Brain pericyte (primary cell): ENCODE results near the gene S100A9.
"Not testable (repeated sequence)": the region's sequence is repeated elsewhere in the genome, so short reads cannot be mapped to it uniquely, and the experiment has no call there.

Source experiments
- DNase-seq: peaks from one replicate; pipeline ENCODE4 v3.0.0-alpha.2; 2012; ENCODE audit warnings: low read depth, low spot score

S100A9 gene

GRCh38 chr1:153357853-153358690, at the start of gene S100A9:
TSS of gene S100A9 (plus strand) at chr1:153357854. CDS start at chr1:153358284, 430 bp downstream.
- no peak for DNase-seq

DNA sequence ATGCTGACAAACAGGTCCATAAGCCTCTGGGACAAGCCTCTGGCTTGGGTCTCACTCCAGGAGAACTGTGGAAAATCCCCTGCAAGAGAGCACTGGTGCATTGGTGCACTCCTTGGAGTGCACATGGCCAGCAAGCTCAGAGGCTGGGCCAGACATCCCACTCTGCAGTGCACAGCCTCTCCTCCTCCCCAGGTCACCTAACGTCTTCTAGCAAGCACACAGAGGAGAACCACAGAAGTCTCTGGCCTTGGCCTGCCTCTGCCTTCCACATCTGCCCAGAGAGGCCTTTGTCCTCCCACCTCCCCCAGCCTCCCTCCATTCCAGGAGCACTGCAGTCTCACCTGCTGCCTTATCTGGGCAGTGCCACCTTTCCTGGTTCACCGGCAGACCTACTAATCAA, 49.1 kb upstream of the S100A9 start:
- DNase-seq = no peak

DNA sequence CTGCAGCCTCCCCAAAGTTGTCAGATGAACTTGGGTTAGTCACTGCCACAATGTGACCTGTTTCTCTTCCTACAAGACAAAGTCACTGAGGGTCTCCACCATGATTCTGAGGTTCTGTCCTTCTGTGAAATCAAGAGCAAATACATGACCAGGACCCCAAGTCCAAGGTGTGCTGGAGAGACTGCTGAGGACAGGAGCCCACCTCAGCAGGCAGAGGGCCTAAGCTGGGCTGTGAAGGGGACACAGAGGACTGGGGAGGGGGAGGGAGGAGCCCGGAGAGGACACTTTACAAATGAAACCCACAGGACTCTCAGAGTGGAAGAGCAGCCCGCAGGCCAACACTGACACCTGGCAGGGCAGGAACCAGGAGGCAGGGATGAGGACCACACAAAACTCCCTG, 48.2 kb upstream of the S100A9 start:
- DNase-seq = no peak

GRCh38 chr1:153310526-153310925, 47.1 kb upstream of the S100A9 start:
- no peak for DNase-seq

DNA sequence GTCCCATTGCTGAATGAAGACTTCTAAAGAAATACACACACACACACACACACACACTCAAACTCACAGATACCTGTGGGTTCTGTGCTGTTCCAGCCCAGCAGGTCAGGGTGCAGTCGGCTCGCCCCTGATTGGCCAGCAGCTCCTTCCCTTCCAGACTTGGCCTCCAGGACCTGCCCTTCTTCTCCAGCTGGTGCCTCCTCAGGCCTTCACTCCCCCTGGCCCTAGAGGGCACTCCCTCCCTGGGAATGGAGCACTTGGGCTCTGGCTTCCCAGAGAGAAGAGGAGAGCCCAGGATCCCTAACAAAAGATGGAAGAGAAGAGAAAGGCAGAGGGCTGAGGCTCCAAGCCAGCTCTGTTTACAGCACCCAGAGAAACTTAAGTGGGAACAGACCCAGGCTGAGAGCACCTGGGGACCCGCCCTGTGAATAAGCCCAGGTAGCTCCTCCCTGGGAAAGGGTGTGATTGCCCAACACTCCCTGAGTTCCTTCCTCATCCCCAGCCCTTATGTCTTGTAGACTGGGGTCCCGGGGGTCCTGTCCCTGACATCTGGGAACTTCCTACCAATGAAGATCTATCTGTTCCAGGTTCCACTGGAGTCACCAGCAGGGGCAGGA, 45.0 kb upstream of the S100A9 start, which contains the start of gene PGLYRP3:
PGLYRP3 (minus strand) TSS at position 383 of the 617 bp plus-strand sequence. CDS start 2,287 bp downstream, outside the sequence.
- no peak for DNase-seq

- DNase-seq = no peak
Measured at GRCh38 chr1:153313288-153313687, 44.4 kb upstream of the S100A9 start.

- not testable (repeated sequence) for DNase-seq
Measured at GRCh38 chr1:153314388-153314787, 43.3 kb upstream of the S100A9 start.

DNA sequence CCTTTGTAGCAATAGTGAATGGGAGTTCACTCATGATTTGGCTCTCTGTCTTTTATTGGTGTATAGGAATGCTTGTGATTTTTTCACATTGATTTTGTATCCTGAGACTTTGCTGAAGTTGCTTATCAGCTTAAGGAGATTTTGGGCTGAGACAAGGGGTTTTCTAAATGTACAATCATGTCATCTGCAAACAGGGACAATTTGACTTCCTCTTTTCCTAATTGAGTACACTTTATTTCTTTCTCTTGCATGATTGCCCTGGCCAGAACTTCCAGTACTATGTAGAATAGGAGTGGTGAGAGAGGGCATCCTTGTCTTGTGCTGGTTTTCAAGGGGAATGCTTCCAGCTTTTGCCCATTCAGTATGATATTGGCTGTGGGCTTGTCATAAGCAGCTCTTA, 41.6 kb upstream of the S100A9 start:
- DNase-seq = not testable (repeated sequence)

DNA sequence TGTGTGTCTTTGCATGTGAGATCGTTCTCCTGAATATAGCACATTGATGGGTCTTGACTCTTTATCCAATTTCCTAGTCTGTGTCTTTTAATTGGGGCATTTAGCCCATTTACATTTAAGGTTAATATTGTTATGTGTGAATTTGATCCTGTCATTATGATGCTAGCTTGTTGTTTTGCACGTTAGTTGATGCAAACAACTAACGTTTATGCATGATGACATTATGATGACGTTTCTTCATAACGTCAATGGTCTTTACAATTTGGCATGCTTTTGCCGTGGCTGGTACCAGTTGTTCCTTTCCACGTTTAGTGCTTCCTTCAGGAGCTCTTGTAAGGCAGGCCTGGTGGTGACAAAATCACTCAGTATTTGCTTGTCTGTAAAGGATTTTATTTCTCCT, 39.5 kb upstream of the S100A9 start:
- DNase-seq = not testable (repeated sequence)

DNA sequence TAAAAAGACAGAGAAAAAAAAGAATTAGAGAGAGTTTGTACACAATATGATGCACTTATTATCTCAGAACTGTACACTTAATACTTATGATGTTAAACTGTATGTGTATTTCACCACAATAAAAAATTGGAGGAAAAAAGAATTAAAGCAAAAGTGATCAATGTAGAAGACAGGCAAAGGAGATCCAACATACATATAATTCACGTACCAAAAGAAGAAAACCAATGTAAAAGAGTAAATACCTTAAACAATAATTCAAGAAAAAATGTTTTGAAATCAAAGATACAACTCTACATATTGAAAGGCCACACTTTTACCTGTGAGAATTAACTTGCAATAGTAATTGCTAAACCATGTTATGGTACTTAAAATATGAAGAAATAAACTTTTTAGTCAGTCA, 35.1 kb upstream of the S100A9 start:
- DNase-seq = no peak

- no peak for DNase-seq
Measured at GRCh38 chr1:153324912-153325311, 32.7 kb upstream of the S100A9 start.

GRCh38 chr1:153333902-153334301, 23.8 kb upstream of the S100A9 start:
- no peak for DNase-seq

DNA sequence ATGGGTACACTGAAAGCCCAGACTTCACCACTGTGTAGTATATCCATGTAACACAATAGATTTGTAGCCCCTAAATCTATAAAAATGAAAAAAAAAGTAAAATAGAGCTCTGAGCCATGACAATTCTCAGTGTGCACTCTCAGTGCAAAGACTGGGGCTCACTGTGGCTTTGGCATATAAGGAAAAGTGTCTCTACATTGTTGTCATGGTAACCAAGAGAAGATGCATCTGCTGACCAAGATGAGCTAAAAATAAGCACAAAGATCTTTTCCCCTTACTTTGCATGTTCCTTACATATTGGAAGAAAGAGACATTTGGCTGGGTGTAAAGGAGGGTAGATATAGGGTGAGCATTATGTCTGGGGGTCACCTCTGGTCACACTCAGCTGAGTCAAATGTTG, 21.0 kb upstream of the S100A9 start:
- no peak for DNase-seq

DNA sequence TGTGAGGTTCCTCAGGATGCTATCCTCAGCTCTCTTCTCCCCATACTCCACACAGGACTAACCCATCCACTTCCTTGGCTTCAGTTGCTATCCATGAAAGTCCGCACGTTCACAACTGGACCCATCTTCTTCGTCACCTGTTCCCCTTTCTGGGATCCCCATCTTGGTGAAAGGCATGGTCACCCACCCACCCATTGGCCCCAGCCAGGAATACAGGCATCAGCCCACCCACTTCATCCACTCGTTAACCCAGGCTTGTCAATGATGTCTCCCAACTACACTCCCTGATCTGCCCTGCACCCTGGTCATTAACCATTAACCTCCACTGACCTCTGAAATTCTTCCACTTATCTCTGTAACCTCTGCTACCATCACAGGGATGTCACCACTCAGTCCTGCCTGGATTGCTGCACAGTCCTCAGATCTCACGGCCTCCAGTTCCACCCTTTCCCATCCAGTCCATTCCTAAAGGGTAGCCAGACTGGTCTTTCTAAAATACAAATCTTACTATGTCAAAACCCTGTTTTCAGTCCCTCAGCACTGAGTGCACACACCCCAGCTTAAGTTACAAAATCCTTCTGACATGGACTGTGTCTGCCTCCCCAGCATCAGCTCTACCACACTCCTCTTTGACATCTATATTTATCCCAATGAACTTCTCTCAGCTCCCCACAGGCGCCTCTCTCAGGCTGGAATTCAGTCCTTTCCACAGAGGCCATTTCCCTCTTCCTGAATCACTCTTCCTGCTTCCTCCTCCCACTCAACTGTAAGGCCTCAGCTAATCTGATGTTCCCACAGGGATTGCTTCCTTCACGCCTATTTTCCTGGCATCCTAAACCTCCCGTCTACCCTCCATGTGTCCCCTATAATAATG, 19.4 kb upstream of the S100A9 start:
- no peak for DNase-seq

DNA sequence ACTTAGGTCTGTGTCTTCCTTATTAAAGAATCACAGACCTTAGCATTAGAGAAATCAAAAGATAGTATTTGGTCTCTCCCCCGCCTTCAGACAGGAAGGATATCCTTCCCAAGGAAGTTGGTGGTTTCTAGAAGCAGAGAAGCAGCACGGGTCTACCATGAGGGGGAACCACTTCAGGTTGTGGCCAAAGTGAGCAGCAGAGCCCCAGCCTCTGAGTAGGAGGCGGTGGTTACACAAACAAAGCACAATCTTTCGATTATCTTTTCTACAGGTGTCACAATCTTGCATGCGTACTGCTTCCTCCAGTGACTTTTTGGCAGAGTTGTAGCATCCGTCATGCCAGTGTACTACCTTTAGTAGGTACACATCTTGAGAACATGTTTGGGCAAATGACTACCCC, 17.9 kb upstream of the S100A9 start:
- DNase-seq = no peak

DNA sequence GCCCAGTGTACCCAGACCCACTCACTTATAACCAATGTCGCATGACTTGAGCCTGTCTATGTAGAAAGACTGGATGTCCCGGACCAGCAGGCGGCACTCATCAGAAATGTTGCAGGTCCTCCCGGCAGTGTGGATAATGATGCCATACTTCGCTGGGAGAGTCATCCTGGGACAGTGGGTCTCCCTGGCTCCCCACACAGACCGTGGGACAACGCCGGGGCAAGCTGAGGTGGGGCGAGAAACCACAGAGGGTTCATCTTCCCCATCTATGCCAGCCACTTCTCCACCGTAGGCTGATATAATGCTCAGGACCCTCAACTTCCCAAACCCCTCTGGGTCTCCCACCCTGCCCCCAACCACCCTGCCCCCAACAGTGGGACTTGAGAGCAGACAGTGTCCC, 17.3 kb upstream of the S100A9 start:
- no peak for DNase-seq

- no peak for DNase-seq
Measured at GRCh38 chr1:153341431-153341934, 16.2 kb upstream of the S100A9 start.

DNA sequence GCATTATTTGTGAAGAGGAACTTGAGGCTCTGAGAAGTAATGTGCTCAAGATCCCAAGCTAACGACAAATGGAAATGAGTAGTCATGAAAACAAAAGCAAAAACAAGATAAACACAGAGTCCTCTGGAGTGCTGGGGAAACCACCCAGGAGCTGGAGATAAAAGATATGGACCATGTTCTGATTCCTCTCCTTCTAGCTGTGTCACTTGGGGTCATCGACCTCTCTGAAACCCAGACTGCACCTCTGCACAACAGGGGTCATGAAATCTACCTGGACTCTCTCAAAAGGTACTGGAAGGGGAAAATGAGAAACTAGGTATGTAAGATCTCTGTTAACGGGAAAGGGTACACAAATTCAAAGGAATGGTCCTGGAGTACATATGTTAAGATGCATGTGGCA, 15.5 kb upstream of the S100A9 start:
- no peak for DNase-seq

DNA sequence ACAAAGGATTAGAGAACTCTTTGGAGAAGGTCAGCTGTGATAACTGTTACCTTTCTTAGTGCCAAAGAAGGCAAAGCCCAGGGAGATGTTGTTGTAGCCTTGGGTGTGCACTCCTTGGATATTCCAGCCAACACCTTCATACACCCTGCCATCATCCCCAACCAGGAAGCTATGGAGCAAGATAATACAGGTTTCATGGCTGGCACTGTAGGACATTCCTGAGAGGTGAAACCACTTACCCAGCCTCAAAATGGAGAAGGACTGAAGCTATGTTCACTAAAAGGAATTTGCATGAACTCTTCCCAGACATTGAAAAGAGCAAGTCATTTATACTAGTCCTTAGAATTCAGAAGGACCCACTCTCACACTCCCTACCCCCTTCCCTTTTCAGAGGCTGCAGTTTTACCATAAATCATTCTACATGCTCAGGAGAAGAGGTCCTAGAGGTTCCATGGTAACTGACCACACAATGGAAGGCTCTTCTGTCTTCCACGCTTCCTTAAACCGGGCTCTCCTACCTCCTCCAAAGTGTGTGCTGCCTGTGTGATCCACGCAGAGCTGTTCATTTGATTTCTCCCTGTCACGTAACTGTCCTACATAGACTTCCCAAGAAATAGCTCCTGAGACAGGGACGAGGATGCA, 14.5 kb upstream of the S100A9 start:
- no peak for DNase-seq

- no peak for DNase-seq
Measured at GRCh38 chr1:153343811-153344717, 13.6 kb upstream of the S100A9 start.

DNA sequence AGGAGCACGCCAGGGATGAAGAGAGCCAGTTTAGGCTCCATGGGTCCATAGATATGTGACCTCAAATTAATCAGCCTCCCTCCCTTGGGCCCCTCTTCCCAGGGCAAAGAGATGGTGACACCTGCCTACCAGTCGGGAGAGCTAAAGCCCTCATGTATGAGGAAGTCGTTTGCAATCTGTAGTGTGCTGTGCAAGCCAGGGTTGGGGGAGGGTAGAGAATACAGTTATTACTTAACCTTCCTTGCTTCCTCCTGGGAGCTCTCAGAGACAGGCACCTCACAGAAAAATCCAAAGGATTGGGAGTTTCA, 13.0 kb upstream of the S100A9 start:
- no peak for DNase-seq
